Measurements from ENCODE around the gene NOC4L. TPM values are rescaled to one million over a fixed set of nuclear protein-coding genes. Genes with fewer than 3 reads are reported as not detected.
"Not testable (repeated sequence)": the region's sequence is repeated elsewhere in the genome, so short reads cannot be mapped to it uniquely, and the experiment has no call there.

NOC4L gene
- total RNA-seq, 4 donors from 2014 or later = 7.5 to 13.4 (median 9.5) TPM

DNA sequence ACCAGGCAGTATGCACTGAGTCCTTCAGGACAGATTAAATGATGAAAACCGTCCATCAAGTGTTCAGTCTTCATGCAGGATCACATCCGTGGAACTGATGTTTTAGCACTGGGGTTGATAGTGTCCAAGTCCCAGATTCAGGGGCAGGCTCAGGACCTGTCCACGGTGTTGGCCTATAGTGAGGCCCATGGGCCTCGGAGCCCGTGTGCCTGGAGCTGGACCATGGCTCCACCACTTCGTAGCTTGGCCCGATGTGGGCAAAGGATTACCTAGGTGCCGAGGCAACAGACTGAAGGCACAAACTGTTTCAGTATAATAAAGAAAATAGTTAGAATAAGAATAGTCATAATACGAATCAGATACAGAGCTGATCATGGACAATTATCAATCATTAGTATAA lies 42.0 kb upstream of the NOC4L start:
- WGBS, 2 donors (ENCODE audit: low coverage in 1 of 2) = 86 to 95% methylated on average over 3 to 5 of the region's 9 CpGs
- H3K36me3 ChIP-seq = peaks cover 0 to 61% of the 10 kb centered on the region in 2 donors
- no peaks in the 10 kb centered on the region for H3K4me1 ChIP-seq
- no peaks in the 10 kb centered on the region for H3K9me3 ChIP-seq
- H3K27ac ChIP-seq = no peak overlapping the region
- TF ChIP-seq, protein P1, sequence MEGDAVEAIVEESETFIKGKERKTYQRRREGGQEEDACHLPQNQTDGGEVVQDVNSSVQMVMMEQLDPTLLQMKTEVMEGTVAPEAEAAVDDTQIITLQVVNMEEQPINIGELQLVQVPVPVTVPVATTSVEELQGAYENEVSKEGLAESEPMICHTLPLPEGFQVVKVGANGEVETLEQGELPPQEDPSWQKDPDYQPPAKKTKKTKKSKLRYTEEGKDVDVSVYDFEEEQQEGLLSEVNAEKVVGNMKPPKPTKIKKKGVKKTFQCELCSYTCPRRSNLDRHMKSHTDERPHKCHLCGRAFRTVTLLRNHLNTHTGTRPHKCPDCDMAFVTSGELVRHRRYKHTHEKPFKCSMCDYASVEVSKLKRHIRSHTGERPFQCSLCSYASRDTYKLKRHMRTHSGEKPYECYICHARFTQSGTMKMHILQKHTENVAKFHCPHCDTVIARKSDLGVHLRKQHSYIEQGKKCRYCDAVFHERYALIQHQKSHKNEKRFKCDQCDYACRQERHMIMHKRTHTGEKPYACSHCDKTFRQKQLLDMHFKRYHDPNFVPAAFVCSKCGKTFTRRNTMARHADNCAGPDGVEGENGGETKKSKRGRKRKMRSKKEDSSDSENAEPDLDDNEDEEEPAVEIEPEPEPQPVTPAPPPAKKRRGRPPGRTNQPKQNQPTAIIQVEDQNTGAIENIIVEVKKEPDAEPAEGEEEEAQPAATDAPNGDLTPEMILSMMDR (IDR thresholded peaks at IDR 0.05) = no peak
- TF ChIP-seq EP300 (IDR thresholded peaks at IDR 0.05) (no peak), POLR2A (IDR thresholded peaks at IDR 0.05) (no peak), POLR2AphosphoS5 (IDR thresholded peaks at IDR 0.05) (no peak)
- H3K4me3 ChIP-seq = no peak overlapping the region
- ATAC-seq = no peak
- no peaks in the 10 kb centered on the region for H3K27me3 ChIP-seq

DNA sequence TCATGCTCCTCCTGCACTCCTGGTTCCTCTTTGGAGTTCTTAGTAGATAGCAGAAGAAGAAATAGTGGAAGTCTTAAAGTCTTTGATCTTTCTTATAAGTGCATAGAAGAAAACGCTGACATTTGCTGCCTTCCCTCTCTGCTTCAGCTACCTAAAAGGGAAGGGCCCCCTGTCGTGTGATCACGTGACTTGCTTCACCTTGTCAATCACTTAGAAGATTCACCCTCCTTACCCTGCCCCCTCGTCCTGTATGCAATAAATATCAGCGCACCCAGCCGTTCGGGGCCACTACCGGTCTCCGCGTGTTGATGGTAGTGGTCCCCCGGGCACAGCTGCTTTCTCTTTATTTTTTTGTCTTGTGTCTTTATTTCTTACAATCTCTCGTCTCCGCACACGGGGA lies 41.2 kb upstream of the NOC4L start:
- H3K4me3 ChIP-seq, ATAC-seq, H3K4me1 ChIP-seq, H3K27ac ChIP-seq, H3K27me3 ChIP-seq, H3K9me3 ChIP-seq: not testable (repeated sequence)
- H3K36me3 ChIP-seq = peaks cover 0 to 62% of the 10 kb centered on the region in 2 donors
- 76 to 81% methylated on average over 12 to 14 of the region's 14 CpGs for WGBS, 2 donors (ENCODE audit: low coverage in 1 of 2)

DNA sequence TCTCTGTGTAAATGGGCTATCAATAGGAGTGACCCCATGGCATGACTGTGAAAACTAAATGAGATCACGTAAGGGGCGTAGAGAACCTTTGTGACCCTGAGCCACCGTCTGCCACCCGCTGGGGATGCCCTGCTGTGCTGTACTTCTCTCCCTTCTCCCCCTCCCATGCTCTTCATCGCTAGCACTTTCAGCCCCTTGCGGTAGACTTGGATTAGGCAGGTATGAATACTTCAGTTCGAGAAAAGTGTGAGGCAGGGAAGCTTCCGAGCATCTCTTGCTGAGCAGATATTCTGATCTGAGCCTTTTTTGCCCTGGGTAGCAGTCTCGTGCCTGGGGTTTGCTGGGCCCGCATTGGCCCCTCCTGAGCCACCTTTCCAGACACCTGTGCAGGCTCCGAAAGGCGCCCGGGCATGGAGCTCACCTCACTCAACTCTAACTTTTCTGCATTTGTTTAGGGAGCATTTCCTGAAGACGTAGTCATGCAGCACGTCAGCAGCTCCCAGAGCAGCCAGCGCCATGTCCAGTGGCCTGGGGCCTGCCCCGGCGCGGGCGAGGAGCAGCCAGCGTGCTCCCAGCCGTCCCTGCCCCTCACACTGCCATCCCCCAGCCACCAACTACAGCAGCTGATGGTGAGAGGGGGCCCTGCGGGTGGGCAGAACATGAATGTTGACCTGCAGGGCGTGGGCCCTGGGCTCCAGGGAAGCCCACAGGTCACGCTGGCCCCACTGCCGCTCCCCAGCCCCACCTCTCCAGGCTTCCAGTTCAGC lies 40.5 kb upstream of the NOC4L start:
- Histone ChIP-seq H3K27ac (no peak overlapping the region), H3K4me1 (no peaks in the 10 kb centered on the region), H3K4me3 (no peak overlapping the region), H3K27me3 (no peaks in the 10 kb centered on the region), H3K9me3 (no peaks in the 10 kb centered on the region), H3K36me3 (peaks cover 0 to 65% of the 10 kb centered on the region in 2 donors)
- TF ChIP-seq POLR2AphosphoS5 (IDR thresholded peaks at IDR 0.05) (no peak), EP300 (IDR thresholded peaks at IDR 0.05) (no peak), POLR2A (IDR thresholded peaks at IDR 0.05) (no peak)
- TF ChIP-seq, protein P1 (IDR thresholded peaks at IDR 0.05) = no peak
- ATAC-seq = no peak
- 87 to 89% methylated on average over 7 to 15 of the region's 26 CpGs for WGBS, 2 donors (ENCODE audit: low coverage in 1 of 2)

DNA sequence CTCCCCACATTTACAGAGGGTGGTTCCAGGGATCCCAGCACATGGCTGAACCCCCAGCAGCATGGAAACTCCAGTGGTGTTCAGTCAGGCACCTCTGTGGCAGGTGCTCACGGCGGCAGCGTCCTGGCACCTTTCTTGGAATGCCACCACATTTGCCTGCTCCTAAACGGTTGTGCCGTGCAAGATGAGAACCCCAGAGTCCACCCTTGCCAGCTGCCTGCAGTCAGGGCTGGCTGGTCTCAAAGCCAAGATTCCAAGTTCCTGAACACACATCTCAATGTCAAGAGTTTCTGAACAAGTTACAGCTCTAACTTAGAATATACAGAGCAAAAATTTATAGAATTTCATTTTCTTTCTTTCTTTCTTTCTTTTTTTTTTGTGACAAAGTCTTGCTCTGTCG lies 38.8 kb upstream of the NOC4L start:
- H3K4me3 ChIP-seq = no peak overlapping the region
- no peak overlapping the region for H3K27ac ChIP-seq
- TF ChIP-seq, protein P1 (IDR thresholded peaks at IDR 0.05) = no peak
- no peak for TF ChIP-seq EP300 (IDR thresholded peaks at IDR 0.05)
- TF ChIP-seq POLR2AphosphoS5 (IDR thresholded peaks at IDR 0.05) = no peak
- TF ChIP-seq POLR2A (IDR thresholded peaks at IDR 0.05) = no peak
- WGBS, 2 donors (ENCODE audit: low coverage in 1 of 2) = 70 to 78% methylated on average over 2 to 6 of the region's 6 CpGs
- no peaks in the 10 kb centered on the region for H3K4me1 ChIP-seq
- H3K36me3 ChIP-seq = peaks cover 0 to 67% of the 10 kb centered on the region in 2 donors
- no peaks in the 10 kb centered on the region for H3K27me3 ChIP-seq
- ATAC-seq = no peak
- no peaks in the 10 kb centered on the region for H3K9me3 ChIP-seq

DNA sequence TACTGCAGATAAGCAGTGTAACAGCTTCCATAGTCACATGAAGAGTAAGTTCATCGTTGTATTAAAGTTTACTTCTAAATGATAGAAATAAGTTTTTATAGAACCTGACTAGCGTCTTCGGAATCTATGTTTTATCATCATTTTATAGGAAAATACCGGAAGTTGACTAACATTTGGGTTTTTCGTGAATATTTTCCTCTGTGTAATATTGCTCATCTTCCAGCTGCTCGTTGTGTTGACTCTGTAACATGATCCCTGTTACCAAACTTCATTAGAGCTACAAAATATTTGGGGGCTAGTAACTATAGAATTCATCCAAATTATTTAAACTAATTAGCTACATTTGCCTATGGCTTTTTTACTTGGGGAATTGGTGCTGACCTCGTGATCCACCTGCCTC lies 37.3 kb upstream of the NOC4L start:
- Histone ChIP-seq H3K36me3 (peaks cover 0 to 74% of the 10 kb centered on the region in 2 donors), H3K27ac (no peak overlapping the region), H3K9me3 (no peaks in the 10 kb centered on the region), H3K27me3 (no peaks in the 10 kb centered on the region), H3K4me1 (no peaks in the 10 kb centered on the region), H3K4me3 (no peak overlapping the region)
- WGBS, 2 donors (ENCODE audit: low coverage in 1 of 2) = 95 to 96% methylated on average over 6 to 7 of the region's 7 CpGs
- no peak for ATAC-seq
- TF ChIP-seq EP300 (IDR thresholded peaks at IDR 0.05) = no peak
- TF ChIP-seq, protein P1 (IDR thresholded peaks at IDR 0.05) = no peak
- no peak for TF ChIP-seq POLR2A (IDR thresholded peaks at IDR 0.05)
- TF ChIP-seq POLR2AphosphoS5 (IDR thresholded peaks at IDR 0.05) = no peak
